Right kidney (tissue), 1 donor: Measurements from ENCODE around the gene AGBL4.
"Not testable (repeated sequence)": the region's sequence is repeated elsewhere in the genome, so short reads cannot be mapped to it uniquely, and the experiment has no call there.

Experiments used
- DNase-seq: peaks from one replicate; pipeline ENCODE4 v3.0.0-alpha.2; 2016

AGBL4 gene

DNA sequence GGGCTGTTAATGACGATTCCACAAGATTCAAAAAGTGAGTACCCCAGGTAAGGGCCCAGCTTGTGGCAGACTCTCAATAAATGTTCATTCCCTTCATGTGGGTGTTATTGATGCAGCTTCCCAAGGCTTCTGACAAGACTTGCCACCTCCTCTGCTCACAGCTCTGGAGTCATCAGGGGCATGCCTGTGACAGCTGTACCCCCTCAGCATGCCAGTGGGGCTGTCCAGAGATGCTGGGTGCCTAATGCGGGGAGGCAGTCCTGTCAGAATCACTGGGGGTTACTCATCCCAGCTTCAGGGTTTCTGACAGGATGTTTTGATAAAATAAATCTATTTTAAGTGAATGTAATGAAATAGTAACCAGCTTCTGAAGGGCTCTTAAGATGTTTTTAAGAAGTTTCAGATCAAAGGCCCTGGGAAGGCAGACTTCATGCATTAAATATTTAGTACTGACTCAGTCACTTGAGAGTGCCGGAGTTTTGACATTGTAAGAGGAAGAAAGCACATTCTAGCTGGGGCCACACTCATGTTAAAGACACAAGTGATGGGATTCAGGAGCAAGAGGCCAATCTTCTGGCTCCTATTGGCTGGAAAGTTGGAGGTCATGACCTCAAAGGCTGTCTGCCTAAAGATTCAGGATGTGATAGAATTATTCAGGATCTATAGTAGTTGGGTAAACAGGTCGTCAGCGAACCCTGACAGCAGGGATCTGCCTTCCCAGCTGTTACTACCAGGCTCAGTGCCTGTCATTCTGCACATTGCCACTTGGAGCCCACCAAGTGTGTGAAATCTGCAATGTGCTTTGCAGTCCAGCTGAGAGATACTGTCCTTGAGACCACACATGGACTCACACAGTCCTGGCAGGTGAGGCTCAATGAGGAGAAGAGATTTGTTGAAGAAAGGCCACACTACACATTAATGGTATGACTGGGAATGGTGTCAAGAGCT, 1007.5 kb downstream of the AGBL4 start:
- DNase-seq, result no peak

- no peak for DNase-seq
These were observed 1010.7 kb downstream of the AGBL4 start for GRCh38 chr1:49013079-49013478.

- DNase-seq, result not testable (repeated sequence)
These were observed 1020.8 kb downstream of the AGBL4 start for GRCh38 chr1:49002981-49003380.

- no peak for DNase-seq
These were observed 1024.4 kb downstream of the AGBL4 start for GRCh38 chr1:48999321-48999720.

DNA sequence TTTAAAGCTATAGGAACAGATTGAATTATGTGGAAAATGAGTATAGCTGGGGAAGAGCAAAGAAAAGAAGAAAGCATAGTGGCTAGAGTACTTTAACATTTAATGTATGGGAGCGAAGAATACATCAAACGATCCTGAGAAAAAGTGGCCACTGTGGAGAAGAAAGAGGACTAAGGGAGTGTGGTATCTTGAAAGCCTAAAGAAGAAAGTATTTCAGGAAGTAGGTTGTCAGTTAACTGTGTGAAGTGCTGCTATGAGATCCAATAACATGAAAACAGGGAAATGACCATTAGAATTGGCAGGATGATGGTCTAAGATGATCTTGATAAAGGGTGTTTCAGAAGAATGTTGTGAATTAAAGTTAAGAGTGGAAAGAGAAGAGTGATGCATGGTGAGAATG, 1027.4 kb downstream of the AGBL4 start:
- no peak for DNase-seq

DNA sequence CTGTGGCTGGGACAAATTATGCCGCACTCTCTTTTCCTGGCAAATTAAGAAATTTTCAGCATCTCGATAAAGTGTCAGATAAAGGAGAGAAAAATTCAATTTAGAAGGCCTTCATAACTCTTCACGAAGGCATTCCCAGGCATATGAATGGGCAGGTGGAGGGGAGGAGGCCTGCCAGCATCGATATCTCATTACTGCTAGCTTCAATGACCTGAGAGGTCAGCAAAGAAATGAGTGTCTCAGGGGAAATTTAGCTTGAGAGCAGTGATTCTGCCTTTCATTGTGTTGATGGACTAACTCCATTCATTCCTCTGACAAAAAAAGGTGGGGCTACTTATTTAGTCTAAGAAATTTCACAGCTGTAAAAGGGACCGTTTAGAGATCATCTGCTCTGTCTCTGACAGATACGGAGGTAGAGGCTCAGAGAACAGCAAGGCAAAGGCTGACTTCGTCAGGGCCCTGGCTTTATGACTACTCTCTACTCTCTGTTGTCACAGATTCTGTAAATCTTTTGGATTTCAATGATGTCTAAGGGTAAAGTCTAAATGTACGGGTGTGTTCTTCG, 1035.0 kb downstream of the AGBL4 start:
- DNase-seq, result no peak

GRCh38 chr1:48979940-48980339, 1043.8 kb downstream of the AGBL4 start:
- no peak for DNase-seq

DNA sequence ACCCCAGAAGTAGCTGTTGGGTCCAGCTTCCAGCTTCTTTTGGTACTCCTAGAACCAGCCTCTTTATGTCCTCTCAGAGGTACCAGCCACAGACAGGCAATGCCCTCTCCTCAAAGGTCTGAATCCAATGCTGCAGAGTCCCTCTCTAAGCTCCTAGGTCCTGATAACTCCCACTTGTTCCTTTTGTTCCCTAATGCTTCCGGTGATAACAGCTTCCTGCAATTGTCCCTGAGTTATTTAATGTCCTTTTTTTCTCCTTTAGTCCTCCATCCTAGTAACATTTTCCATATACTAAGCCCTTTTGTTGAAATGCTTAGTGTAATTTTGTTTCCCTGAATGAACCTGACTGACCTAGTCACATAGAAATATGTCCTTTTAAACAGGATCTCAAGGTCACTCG, 1045.3 kb downstream of the AGBL4 start:
- DNase-seq, result no peak

DNA sequence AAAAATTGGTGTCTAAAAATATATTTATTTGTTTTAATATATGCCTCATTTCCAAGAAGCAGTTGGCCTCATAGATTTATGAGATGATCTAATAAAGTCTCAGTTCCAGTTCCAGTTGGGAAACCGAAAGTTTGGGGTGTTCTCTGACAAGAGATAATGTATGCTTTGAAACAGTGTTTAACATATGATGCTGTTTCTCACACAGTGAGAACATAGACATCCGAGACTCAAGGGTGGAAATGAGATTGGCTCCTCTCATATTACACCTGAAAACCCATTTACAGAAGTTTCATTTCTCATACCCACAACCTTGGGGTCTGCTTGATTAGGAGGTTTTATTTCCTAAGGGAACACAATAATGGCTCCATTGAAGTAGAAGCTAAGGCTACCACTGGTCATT, 1046.5 kb downstream of the AGBL4 start:
- no peak for DNase-seq

GRCh38 chr1:48969971-48970370, 1053.8 kb downstream of the AGBL4 start:
- DNase-seq, result no peak

DNA sequence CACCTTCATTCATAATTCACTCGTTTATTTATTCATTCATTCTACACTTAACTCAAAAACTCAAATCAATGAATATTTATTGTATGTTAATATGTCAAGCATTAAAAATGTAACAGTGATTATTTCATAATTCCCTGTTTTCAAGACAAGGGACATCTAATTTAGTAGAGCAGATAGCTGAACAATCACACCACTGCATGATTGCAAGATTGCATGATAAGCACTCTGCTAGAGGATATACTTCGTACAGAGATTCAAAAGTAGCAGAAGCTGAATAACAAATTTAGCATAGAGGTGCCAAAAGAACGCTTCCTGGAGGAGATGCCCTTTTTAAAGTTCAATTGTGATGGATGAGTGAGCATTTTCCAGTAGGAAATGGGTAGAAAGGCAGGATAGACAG, 1056.4 kb downstream of the AGBL4 start:
- no peak for DNase-seq

DNA sequence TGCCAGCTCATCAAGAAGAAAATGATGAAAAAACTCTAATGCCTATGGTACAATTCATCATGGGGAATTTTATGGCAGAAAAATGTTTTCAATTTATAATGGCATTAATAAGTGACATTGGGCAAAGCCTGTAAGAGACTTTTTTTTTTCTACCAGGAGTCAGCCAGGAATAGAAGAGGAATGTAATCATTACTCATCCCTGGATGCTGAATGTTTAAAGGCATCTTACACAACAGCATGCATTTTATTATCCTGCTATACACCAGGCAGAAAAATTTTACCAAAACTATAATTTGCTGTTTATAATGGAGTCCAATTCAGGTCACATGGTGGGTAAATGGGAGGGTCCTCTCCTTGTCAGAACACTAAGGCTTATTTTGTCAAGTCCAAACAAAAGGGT, 1057.2 kb downstream of the AGBL4 start:
- no peak for DNase-seq

DNA sequence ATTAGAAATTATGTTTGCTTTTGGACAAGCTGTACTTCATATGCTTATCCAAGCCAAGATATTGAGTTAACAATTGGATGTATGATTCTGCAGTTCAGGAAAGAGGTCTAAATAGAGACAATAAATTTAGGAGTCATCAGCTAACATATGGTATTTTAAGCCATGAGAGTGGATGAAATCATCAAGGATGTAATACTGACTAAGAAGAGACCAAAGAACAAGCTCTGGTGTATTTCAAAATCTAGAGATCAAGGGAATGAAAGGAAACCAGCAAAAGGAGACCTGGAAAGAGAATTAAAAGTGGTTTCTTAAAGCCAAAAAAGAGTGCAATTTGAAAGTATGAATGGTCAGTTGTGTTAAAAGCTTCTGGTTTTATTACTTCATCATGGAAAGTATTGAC, 1063.4 kb downstream of the AGBL4 start:
- no peak for DNase-seq

DNA sequence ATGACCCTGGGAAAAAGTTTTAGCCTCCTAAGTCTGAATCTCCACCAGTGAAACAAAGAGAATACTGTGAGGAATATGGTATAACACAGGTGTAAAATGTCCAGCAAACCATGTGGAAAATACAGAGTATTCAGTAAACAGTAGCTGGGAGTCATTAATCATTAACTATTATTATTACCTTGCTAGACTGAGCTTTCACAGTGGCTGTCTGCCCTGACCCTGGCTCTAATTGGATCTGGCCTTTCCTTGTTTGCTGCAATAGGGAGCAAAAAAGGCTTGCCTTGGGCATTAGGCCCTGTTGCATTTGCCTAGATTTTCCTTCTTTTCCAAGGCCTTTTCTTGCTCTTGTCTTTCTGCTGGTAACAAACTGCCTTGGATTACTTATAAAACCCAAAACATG, 1068.0 kb downstream of the AGBL4 start:
- DNase-seq, result peak; percentile 18

DNA sequence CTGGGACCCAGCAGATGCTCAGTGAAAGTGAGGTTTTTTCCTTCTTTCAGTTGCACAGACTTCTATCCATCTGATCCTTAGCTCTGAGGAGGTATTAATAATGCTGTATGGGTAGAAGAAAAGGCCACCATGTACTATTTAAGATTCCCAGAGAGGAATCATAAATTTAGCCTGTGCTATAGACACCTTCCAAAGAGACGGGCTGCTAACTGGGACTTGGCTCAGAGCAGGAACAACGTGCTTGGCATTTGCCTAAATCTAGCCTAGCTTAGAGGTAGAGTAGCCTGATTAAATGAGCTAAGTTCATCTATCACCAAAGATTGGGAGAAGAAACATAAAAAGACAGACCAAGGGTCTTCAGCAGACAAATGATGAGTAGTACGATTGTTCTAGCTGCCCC, 1070.1 kb downstream of the AGBL4 start:
- DNase-seq, result no peak

DNA sequence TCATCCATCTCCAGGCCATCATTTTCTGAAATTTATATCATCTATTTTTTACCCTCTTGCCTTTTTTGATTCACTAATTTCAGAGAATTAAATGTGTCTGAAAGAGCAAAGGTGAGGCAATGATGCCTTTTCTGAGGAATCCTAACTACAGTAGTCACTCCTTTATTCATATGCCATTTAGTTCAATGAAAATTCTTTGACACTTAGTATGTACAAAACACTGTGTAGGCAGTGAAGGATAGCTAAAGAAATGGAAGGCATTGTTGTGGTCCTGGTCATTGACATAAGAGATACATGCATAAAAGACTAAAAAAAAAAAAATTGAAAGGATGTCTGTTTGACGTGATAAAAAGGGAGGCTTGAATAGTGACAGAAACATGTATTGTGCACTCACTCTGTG, 1075.2 kb downstream of the AGBL4 start:
- no peak for DNase-seq

DNA sequence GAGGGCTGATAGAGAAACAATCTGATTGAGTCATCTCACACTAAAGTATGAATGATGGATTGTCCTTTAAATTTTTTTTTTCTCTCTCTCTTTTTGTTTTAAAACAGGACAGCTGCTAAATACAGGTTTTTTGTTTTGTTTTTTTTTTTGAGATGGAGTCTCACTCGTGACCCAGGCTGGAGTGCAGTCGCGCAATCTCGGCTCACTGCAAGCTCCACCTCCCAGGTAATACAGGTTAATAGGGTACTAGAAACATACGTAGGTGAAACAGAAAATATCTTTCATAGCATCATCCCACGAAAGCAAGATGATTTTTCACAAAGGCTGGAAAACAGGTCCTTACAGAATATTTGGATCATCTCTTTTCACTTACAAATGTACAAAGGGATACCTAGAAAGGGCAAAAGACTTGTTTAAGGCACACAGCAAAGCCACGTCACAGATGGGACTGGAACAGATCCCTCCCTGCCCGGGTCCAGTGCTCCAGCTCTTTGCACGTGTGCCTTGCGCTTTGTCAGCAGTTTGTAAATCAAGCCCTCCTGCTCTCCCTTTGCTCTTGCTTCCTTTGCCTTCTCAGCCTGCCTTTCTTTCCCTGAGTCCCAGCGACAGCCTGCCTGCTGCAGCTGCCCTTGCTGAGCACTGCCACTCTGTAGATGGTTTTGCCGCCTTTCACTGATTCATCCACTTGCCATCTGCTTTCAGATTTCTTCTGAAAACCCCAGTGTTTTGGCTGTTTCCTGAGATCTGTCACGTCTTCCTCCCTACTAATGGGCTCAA, 1075.8 kb downstream of the AGBL4 start:
- peak; percentile 18 for DNase-seq

DNA sequence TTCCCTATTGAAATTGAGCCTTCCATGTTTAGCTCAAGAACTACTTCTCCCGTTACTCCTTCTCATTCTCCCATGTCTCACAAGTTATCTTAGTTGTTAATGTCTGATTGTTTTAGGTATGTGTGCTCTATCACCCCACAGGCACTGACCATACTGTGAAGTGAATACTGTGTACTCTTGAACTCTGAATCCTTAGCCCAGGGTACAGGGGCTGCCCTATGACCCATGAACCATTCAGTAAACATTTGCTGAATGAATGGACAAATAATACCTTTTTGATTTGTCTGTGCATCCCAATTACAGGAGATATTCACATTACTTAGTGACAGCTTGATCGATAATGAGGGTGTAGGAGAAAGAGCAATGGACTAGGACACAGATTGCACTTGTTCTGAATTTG, 1077.7 kb downstream of the AGBL4 start:
- no peak for DNase-seq

DNA sequence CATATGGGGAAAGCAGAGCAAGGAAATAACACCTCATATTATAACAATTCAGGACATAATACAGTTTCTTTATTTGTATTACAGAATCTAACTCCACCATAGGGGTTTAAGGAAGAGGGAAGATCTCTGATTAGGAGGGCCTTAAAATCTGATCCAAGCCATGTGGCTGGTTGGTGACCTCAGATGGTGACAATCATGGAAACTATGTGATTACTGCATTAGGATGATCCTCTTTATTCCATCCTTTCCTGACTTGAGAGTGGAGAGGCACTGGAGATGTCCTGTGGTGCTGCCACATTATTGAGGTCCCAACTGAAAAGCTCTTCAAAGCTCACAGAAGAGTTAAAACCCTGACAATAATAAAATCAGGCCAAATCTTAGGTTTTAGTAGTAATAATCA, 1078.9 kb downstream of the AGBL4 start:
- no peak for DNase-seq

GRCh38 chr1:48943826-48944225, 1079.9 kb downstream of the AGBL4 start:
- no peak for DNase-seq

DNA sequence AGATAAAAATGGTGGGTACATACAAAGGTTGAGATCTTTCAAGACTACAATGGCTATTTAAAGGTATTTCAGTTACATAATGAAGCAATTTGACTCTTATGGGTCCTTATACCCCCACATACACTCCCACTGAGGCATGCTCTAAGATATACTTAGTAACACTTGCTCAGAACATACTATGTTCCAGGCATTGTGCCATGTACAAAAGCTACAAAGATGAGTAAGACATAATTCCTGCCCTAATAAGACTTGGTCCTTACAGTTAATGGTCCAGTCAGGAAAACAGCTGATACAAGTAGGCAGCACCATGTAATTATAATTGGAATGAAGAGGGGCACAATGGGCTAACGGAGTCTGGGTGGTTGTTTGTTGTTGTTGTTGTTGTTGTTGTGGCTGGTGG, 1080.4 kb downstream of the AGBL4 start:
- no peak for DNase-seq

GRCh38 chr1:48940962-48941732, 1082.6 kb downstream of the AGBL4 start:
- DNase-seq, result no peak

DNA sequence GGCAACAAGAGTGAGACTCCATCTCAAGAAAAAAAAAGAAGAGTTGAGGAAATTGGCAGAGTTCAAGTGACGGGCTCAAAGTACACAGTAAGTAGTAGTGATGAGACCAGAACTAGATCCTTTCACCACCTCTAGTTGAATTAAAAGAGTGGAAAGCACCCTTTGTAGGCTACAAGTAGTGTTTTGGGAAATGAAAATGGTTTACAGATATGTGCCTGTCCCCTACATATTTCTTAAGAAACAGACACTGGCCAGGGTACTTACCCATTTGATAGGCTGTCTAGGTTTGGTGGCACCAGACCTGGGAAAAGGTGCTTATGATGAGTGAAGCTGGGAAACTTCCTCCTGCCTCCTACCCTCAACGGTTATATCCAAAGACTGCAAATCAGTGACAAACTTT, 1083.4 kb downstream of the AGBL4 start:
- no peak for DNase-seq
